H1 (cell line): Measurements from ENCODE around the gene CDR2L. TPM values are rescaled to one million over a fixed set of nuclear protein-coding genes. Genes with fewer than 3 reads are reported as not detected.

Experiments used
- CTCF ChIA-PET: fragments of 300-600 bp; sonication (Branson Sonifier 250); formaldehyde crosslinking; loops from one replicate; lab custom pipeline; 2021; ENCODE audit not compliant: partially characterized antibody; lab: Charles Lee
- POLR2A ChIA-PET: fragments of 300-600 bp; sonication (Branson Sonifier 250); formaldehyde crosslinking; loops from one replicate; lab custom pipeline; 2021; ENCODE audit warnings: inconsistent platforms; ENCODE audit not compliant: partially characterized antibody; lab: Charles Lee
- DNase-seq, 2 experiments: peaks; one replicate each; pipeline versions ENCODE4 v3.0.0 to v3.0.0-alpha.2; 2010 to 2022; ENCODE audit warnings: low spot score in 2 of 2, low read depth in 1 of 2, mixed read lengths in 1 of 2
- FAIRE-seq: peaks from 2 replicates; lab custom pipeline; 2011; peaks lifted over from hg19 to GRCh38; lab: Jason Lieb, UNC
- H2AFZ ChIP-seq: 2 replicates; pipeline ENCODE4 v1.8.1; 2012; ENCODE audit warnings: low read length, inconsistent platforms
- H2AK5ac ChIP-seq: 2 replicates; pipeline ENCODE4 v1.6.1; 2013; ENCODE audit warnings: low read depth, low read length
- H2BK120ac ChIP-seq: replicated peaks from 2 replicates; pipeline ENCODE3; 2013; ENCODE audit warnings: low read depth, low read length, inconsistent platforms
- H2BK12ac ChIP-seq: 2 replicates; pipeline ENCODE4 v1.6.1; 2013; ENCODE audit warnings: low read depth, low read length
- H2BK15ac ChIP-seq: 2 replicates; pipeline ENCODE4 v1.6.1; 2013; ENCODE audit warnings: low read length
- H2BK20ac ChIP-seq: 2 replicates; pipeline ENCODE4 v1.6.1; 2013; ENCODE audit warnings: low read length
- H2BK5ac ChIP-seq: 2 replicates; pipeline ENCODE4 v1.6.1; 2013; ENCODE audit warnings: low read depth, low read length
- H3K14ac ChIP-seq: 2 replicates; pipeline ENCODE4 v1.6.1; 2013; ENCODE audit warnings: inconsistent platforms; ENCODE audit not compliant: insufficient read length
- H3K18ac ChIP-seq: 2 replicates; pipeline ENCODE4 v1.6.1; 2013; ENCODE audit warnings: low read length; ENCODE audit errors: extremely low read depth
- H3K23ac ChIP-seq: 2 replicates; pipeline ENCODE4 v1.6.1; 2013; ENCODE audit warnings: inconsistent platforms; ENCODE audit not compliant: insufficient read length
- H3K23me2 ChIP-seq: 2 replicates; pipeline ENCODE4 v1.6.1; 2013; ENCODE audit warnings: low read depth, low read length
- H3K27ac ChIP-seq: 2 replicates; pipeline ENCODE4 v1.6.1; 2011; ENCODE audit warnings: low read depth, low read length, inconsistent platforms
- H3K27me3 ChIP-seq, 4 experiments: replicated peaks in 1 of 4; 1 replicate in 1 of 4; 2 replicates in 3 of 4; pipeline versions ENCODE4 v1.6.1 to v1.8.1; 2011 to 2013; ENCODE audit warnings: low read length in 3 of 4, mild to moderate bottlenecking in 3 of 4, inconsistent platforms in 2 of 4, mixed read lengths in 2 of 4, moderate library complexity in 1 of 4; ENCODE audit not compliant: control insufficient read depth in 3 of 4, insufficient read depth in 3 of 4; ENCODE audit errors: extremely low read depth in 1 of 4
- H3K36me3 ChIP-seq, 4 experiments: 2 replicates each; pipeline versions ENCODE4 v1.6.1 to v1.8.1; 2011 to 2013; ENCODE audit warnings: mild to moderate bottlenecking in 4 of 4, low read length in 3 of 4, moderate library complexity in 2 of 4, control low read depth in 1 of 4, inconsistent platforms in 1 of 4; ENCODE audit not compliant: insufficient read depth in 4 of 4, control insufficient read depth in 2 of 4
- H3K4ac ChIP-seq: replicated peaks from 2 replicates; pipeline ENCODE3; 2013; ENCODE audit warnings: low read length, low read depth, mixed read lengths, inconsistent platforms; ENCODE audit not compliant: insufficient read length
- H3K4me1 ChIP-seq, 4 experiments: replicated peaks in 1 of 4; 1 replicate in 1 of 4; 2 replicates in 3 of 4; pipeline versions ENCODE4 v1.6.1 to v1.8.1; 2011 to 2013; ENCODE audit warnings: low read length in 3 of 4, inconsistent platforms in 2 of 4, mixed read lengths in 1 of 4; ENCODE audit not compliant: insufficient read depth in 4 of 4, control insufficient read depth in 3 of 4
- H3K4me2 ChIP-seq, 2 experiments: 2 replicates each; pipeline versions ENCODE4 v1.6.1 to v1.8.1; 2011 to 2013; ENCODE audit warnings: low read depth in 2 of 2, low read length in 2 of 2, control low read depth in 1 of 2, inconsistent platforms in 1 of 2, mild to moderate bottlenecking in 1 of 2; ENCODE audit not compliant: insufficient read depth in 1 of 2
- H3K4me3 ChIP-seq, 4 experiments: fragments of 200-600, 300-600 bp in 1 of 4; sonication (generic), shearing (Covaris generic), sonication (Bioruptor Twin) in 1 of 4; 2 replicates each; pipeline versions ENCODE4 v1.5.1 to v1.8.1; 2011 to 2016; ENCODE audit warnings: low read length in 4 of 4, low read depth in 3 of 4, control low read depth in 2 of 4, inconsistent platforms in 2 of 4, mild to moderate bottlenecking in 2 of 4, mixed read lengths in 1 of 4, moderate library complexity in 1 of 4; ENCODE audit not compliant: insufficient read depth in 2 of 4; ENCODE audit errors: extremely low read depth in 1 of 4
- H3K56ac ChIP-seq: replicated peaks from 2 replicates; pipeline ENCODE3; 2013; ENCODE audit warnings: low read depth, mild to moderate bottlenecking, mixed read lengths, low read length, inconsistent platforms; ENCODE audit not compliant: insufficient read length
- H3K79me1 ChIP-seq: 2 replicates; pipeline ENCODE4 v1.6.1; 2013; ENCODE audit warnings: low read depth, low read length, control low read depth
- H3K79me2 ChIP-seq, 2 experiments: 2 replicates each; pipeline versions ENCODE4 v1.6.1 to v1.8.1; 2012 to 2013; ENCODE audit warnings: low read length in 2 of 2, mild to moderate bottlenecking in 2 of 2, inconsistent platforms in 1 of 2; ENCODE audit not compliant: insufficient read depth in 2 of 2, control insufficient read depth in 1 of 2
- H3K9ac ChIP-seq, 4 experiments: replicated peaks in 1 of 4; 1 replicate in 1 of 4; 2 replicates in 3 of 4; pipeline versions ENCODE4 v1.6.1 to v1.8.1; 2011 to 2013; ENCODE audit warnings: low read depth in 3 of 4, low read length in 3 of 4, control low read depth in 2 of 4, mild to moderate bottlenecking in 2 of 4, moderate library complexity in 2 of 4, inconsistent platforms in 1 of 4; ENCODE audit errors: extremely low read depth in 1 of 4
- H3K9me3 ChIP-seq, 2 experiments: 2 replicates each; pipeline versions ENCODE4 v1.6.1 to v1.8.1; 2012 to 2013; ENCODE audit warnings: mild to moderate bottlenecking in 2 of 2, moderate library complexity in 2 of 2, control low read depth in 1 of 2, inconsistent platforms in 1 of 2, low read depth in 1 of 2, low read length in 1 of 2, mixed read lengths in 1 of 2; ENCODE audit not compliant: insufficient read depth in 2 of 2
- H4K20me1 ChIP-seq, 2 experiments: replicated peaks in 1 of 2; 2 replicates each; pipeline versions ENCODE3 to v1.8.1; 2011 to 2013; ENCODE audit warnings: inconsistent platforms in 2 of 2, low read length in 2 of 2, mild to moderate bottlenecking in 1 of 2; ENCODE audit not compliant: insufficient read depth in 2 of 2, control insufficient read depth in 1 of 2
- H4K5ac ChIP-seq: 2 replicates; pipeline ENCODE4 v1.6.1; 2013; ENCODE audit warnings: low read length, low read depth, mixed read lengths, inconsistent platforms; ENCODE audit not compliant: insufficient read length
- H4K8ac ChIP-seq: 2 replicates; pipeline ENCODE4 v1.8.0; 2013; ENCODE audit warnings: mild to moderate bottlenecking, moderate library complexity, low read length, inconsistent platforms; ENCODE audit not compliant: insufficient read depth; ENCODE audit errors: extremely low read depth
- H4K91ac ChIP-seq: replicated peaks from 2 replicates; pipeline ENCODE3; 2013; ENCODE audit warnings: low read length, mixed read lengths, inconsistent platforms; ENCODE audit not compliant: insufficient read length
- EZH2 ChIP-seq: fragments of 200-600 bp; sonication (generic); IDR thresholded peaks from 2 replicates; pipeline ENCODE4 v1.7.1; 2012; ENCODE audit warnings: low read depth, mild to moderate bottlenecking, moderate library complexity, low read length, inconsistent platforms; ENCODE audit not compliant: severe bottlenecking
- RXRA ChIP-seq: IDR thresholded peaks from 2 replicates; pipeline ENCODE4 v1.6.1; 2011; ENCODE audit warnings: low read depth, mild to moderate bottlenecking, low read length, moderate library complexity; ENCODE audit not compliant: insufficient read depth
- SUZ12 ChIP-seq: fragments of 200-600 bp; sonication (generic); IDR thresholded peaks from 2 replicates; pipeline ENCODE4 v1.6.1; 2012; ENCODE audit warnings: mild to moderate bottlenecking, inconsistent platforms, low read length, moderate library complexity, mixed read lengths
- WGBS, 2 experiments: shearing (Covaris generic) in 1 of 2; methylation state at CpG; one replicate each; pipeline versions ENCODE4 v1.1.6 to v1.1.7; 2013 to 2015; ENCODE audit warnings: low lambda C conversion rate in 2 of 2, mixed read lengths in 2 of 2, inconsistent platforms in 1 of 2, low coverage in 1 of 2, missing lambda C conversion rate in 1 of 2; ENCODE audit not compliant: insufficient replicate concordance in 2 of 2, insufficient coverage in 1 of 2, insufficient read length in 1 of 2; ENCODE audit errors: extremely low coverage in 1 of 2, missing lambda C conversion rate in 1 of 2; 5-methylcytosine and 5-hydroxymethylcytosine counted together
- polyA plus RNA-seq, 7 experiments: library from polyadenylated mRNA; depleted of rRNA in 3 of 7; stranded (reverse) in 5 of 7; unstranded in 2 of 7; fragments of >200 nt in 5 of 7; fragments of 200-250 nt in 2 of 7; gene quantifications; 1 replicate in 5 of 7; 2 replicates in 1 of 7; 4 replicates in 1 of 7; pipeline versions ENCODE4 v1.2.1 to v1.2.3, GENCODE V29; 2011 to 2013; ENCODE audit warnings: missing spikeins in 2 of 7, mixed read lengths in 2 of 7
- total RNA-seq: library from RNA; stranded (reverse); fragmentation: NEBNext Ultra II Directional; extraction: Animal tissue kit (Norgen Biotek cat#: 25700); gene quantifications from 2 replicates; pipeline ENCODE4 v1.2.1, GENCODE V29; 2021

The CDR2L gene
- total and polyA plus RNA-seq, 2 of the 8 experiments (the other 6 are each of a cell fraction or from before 2014, with no cell fraction given), result 20.4 to 38.1 TPM

DNA sequence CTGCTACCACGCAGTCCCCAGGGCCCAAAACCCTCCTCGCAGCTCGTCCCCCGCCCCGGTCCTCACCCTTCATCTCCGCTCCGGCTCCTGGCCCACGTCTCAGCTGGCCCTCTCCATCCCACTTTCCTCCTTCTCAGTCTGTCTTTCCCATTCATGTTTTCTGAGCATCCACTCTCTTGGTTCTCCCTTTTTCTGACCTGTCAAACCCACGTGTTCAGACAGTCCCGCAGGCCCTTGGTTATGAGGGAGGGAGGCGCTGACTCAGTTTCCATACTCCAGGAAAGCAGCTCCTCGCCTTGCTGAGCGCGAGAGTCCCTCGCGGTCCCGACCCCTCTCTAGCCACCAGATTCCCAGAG lies 14.5 kb upstream of the CDR2L start:
- H3K18ac ChIP-seq, result no peak overlapping the region; the same call in 1 of the 2 replicates
- H2BK5ac ChIP-seq, result no peak overlapping the region
- H3K36me3 ChIP-seq, result no peaks in the 10 kb centered on the region
- H3K4ac ChIP-seq, result no peak overlapping the region
- 18% methylated on average over 17 of the region's 17 CpGs; no CpG with 5 or more reads in 1 of the 2 experiments for WGBS, 2 experiments
- H4K20me1 ChIP-seq, result no peaks in the 10 kb centered on the region
- no peak overlapping the region for H2AK5ac ChIP-seq
- no peak overlapping the region for H2BK20ac ChIP-seq
- H2BK15ac ChIP-seq, result peak overlapping the region; percentile 46; the same call in 1 of the 2 replicates
- H2AFZ ChIP-seq, result peak overlapping the region; percentile 89; the same call in 1 of the 2 replicates
- H3K14ac ChIP-seq, result no peak overlapping the region
- H3K23ac ChIP-seq, result no peak overlapping the region
- TF ChIP-seq RXRA (no peak), EZH2 (peak; percentile 51), SUZ12 (peak; percentile 53; the same call in 1 of the 2 replicates)
- H3K27me3 ChIP-seq, result peaks cover 17 to 43% (median 37%) of the 10 kb centered on the region in 4 experiments
- no peaks in the 10 kb centered on the region for H3K79me2 ChIP-seq
- peaks cover 10% of the 10 kb centered on the region; the same call in 1 of the 2 replicates for H3K23me2 ChIP-seq
- peak overlapping the region; percentile 39 to 92 (median 58) for H3K4me3 ChIP-seq
- H2BK120ac ChIP-seq, result no peak overlapping the region
- no peak for FAIRE-seq
- H3K79me1 ChIP-seq, result no peaks in the 10 kb centered on the region
- no peak overlapping the region for H4K5ac ChIP-seq
- no peak overlapping the region for H3K56ac ChIP-seq
- H4K8ac ChIP-seq, result peak overlapping the region; percentile 14; the same call in 1 of the 2 replicates
- no peak overlapping the region for H4K91ac ChIP-seq
- H3K9ac ChIP-seq, result no peak overlapping the region
- DNase-seq, result no peak
- CTCF ChIA-PET, result interaction anchor here (0.6 to 6.8 kb wide), 12 partner anchors 10 to 199 kb away, joined by 3 to 89 read pairs (median 6); partner anchors contain the start of genes CDR2L and MRPL58
- H2BK12ac ChIP-seq, result no peak overlapping the region; the same call in 1 of the 2 replicates
- H3K27ac ChIP-seq, result no peak overlapping the region
- H3K4me1 ChIP-seq, result peaks cover 0 to 15% (median 9%) of the 10 kb centered on the region in 4 experiments; a peak in 6 of 7 replicates
- no peaks in the 10 kb centered on the region for H3K9me3 ChIP-seq
- POLR2A ChIA-PET, result interaction anchor here (1.0 to 6.5 kb wide), 10 partner anchors 9 to 73 kb away, joined by 3 to 48 read pairs (median 4); partner anchors contain the start of genes ATP5PD, CDR2L and MRPL58
- peak overlapping the region; percentile 84 to 87 for H3K4me2 ChIP-seq
